NCI-H774 (cell line): ENCODE data around the gene PRKCD.

ENCODE experiments used
- DNase-seq: peaks from one replicate; lab custom pipeline; 2025; lab: John Stamatoyannopoulos, UW

Gene PRKCD

GRCh38 chr3:53232641-53233377 is 71.8 kb downstream of the PRKCD start:
- no peak for DNase-seq

GRCh38 chr3:53234130-53234840 is 73.3 kb downstream of the PRKCD start:
- no peak for DNase-seq

- DNase-seq, result no peak
Measured at GRCh38 chr3:53234841-53235232, 73.8 kb downstream of the PRKCD start.

GRCh38 chr3:53235545-53235944 is 74.5 kb downstream of the PRKCD start:
- no peak for DNase-seq

GRCh38 chr3:53236112-53236841 is 75.3 kb downstream of the PRKCD start:
- DNase-seq, result no peak

GRCh38 chr3:53238051-53238850 is 77.2 kb downstream of the PRKCD start:
- no peak for DNase-seq

DNA sequence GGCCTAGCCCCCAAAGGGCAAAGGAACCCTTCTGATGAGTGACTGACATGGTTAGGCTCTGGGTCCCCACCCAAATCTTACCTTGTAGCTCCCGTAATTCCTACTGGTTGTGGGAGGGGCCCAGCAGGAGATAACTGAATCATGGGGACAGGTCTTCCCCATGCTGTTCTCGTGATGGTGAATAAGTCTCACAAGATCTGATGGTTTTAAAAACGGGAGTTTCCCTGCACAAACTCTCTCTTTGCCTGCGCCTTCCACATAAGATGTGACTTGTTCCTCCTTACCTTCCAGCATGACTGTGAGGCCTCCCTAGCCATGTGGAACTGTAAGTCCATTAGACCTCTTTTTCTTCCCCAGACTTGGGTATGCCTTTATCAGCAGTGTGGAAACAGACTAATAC is 77.9 kb downstream of the PRKCD start:
- DNase-seq, result no peak

GRCh38 chr3:53239800-53240199 is 78.8 kb downstream of the PRKCD start:
- DNase-seq, result no peak

DNA sequence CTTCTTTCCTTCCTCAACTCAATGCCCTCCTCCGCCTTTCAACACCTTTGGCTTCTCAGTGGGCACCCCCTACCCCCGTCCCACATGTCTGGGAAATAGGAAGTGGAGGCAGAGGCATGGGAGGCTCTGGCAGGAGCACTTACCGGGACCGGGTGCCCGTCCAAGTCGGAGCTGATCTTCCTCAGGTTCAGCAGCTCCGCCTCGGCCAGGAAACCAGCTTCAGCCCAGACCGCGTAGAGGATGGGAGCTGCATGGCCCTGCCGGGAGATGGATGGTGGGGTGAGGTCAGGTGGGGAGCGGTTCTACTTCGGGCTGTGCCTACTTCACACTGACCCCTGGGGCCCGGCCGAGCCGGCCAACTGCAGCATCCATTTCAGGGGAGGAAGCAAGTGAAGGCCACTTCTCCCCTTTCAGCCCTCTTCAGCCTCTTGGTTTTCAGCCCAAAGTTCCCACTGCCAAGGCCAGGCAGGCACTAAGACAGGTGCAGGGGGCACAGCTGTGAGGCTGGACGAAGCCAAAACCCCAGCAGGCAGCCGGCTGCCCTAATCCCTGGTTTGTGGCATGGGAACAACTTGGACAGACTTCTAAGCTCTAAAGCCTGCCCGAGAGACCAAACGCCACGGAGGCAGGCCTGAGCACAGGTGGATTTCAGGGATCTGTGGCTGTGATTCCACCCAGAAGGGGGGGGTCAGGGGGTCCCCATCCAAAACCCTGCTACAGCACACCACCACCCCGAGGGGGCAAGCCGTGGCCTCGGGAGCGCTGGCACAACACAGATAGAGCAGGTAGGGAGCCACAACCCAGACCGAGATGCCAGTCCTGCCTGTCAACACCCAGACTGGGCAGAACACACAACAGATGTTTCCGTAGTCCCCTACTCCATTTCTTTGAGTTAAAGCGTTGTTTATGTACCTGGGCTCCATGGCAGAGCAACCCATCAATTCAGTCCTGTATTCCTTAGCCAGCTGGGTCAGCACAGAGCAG is 80.3 kb downstream of the PRKCD start:
- no peak for DNase-seq

DNA sequence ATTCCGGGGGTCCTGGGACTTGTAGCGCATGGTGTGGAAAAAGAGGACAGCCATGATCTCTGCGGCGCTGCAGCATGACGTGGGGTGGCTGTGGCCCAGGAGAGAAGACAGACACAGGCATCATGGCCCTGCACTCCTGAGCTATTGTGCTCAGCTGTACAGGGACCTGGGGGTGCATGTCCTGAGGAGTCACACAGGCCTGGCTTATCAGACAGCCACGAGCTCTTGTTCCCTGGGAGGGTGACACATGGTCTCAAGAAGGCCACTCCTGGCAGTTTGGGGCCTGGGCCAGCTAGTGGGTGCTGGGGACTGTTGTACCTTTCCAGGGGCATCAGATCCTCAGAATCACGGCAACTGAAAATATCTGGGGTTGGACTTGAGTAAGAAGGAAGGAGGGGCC is 81.1 kb downstream of the PRKCD start:
- no peak for DNase-seq
